GM12878 (cell line): ENCODE data around the gene ZNF280A. TPM values are rescaled to one million over a fixed set of nuclear protein-coding genes. Genes with fewer than 3 reads are reported as not detected.

Experiments
- ATAC-seq: fragments of 200-7000 bp; cut with Tn5 transposase; 3 replicates; pipeline ENCODE4 v1.9.1; 2020; ENCODE audit warnings: mild to moderate bottlenecking, moderate library complexity
- BruUV-seq: library from RNA; stranded (reverse); fragments of 400-500 nt; replicated peaks from 2 replicates; lab custom pipeline; 2021; lab: Mats Ljungman, UMichigan
- CTCF ChIA-PET: fragments of 300-600 bp; sonication (Branson Sonifier 250); formaldehyde crosslinking; extraction: SDS; loops from one replicate; lab custom pipeline; 2021; ENCODE audit warnings: inconsistent platforms; lab: Yijun Ruan, JAX
- POLR2A ChIA-PET: fragments of 350-600 bp; formaldehyde crosslinking; extraction: SDS; loops from one replicate; lab custom pipeline; 2021; ENCODE audit warnings: inconsistent platforms; lab: Charles Lee
- RAD21 ChIA-PET: fragments of 300-600 bp; sonication (Branson Sonifier 250); formaldehyde crosslinking; loops from one replicate; lab custom pipeline; 2023; ENCODE audit warnings: antibody characterized with exemption; ENCODE audit not compliant: unreplicated experiment; lab: Charles Lee
- SMC1A ChIA-PET: fragments of 300-600 bp; sonication (Branson Sonifier 250); formaldehyde crosslinking; loops from one replicate; lab custom pipeline; 2023; ENCODE audit not compliant: unreplicated experiment, uncharacterized antibody; lab: Charles Lee
- DNase-seq: peaks from one replicate; pipeline ENCODE4 v3.0.0-alpha.2; 2011; ENCODE audit warnings: low read depth, low spot score
- FAIRE-seq: peaks from 3 replicates; lab custom pipeline; 2011; peaks lifted over from hg19 to GRCh38; lab: Jason Lieb, UNC
- H2AFZ ChIP-seq: 2 replicates; pipeline ENCODE4 v1.6.0; 2011; ENCODE audit warnings: low read depth, low read length, control low read depth; ENCODE audit not compliant: control insufficient read depth
- H3K27ac ChIP-seq: 2 replicates; pipeline ENCODE4 v1.5.1; 2011; ENCODE audit warnings: control low read depth; ENCODE audit not compliant: control insufficient read depth, insufficient read depth
- H3K27me3 ChIP-seq, 2 experiments: replicated peaks in 1 of 2; 2 replicates each; pipeline versions ENCODE4 v1.6.0 to v1.6.1; 2011; ENCODE audit warnings: low read length in 1 of 2; ENCODE audit not compliant: control insufficient read depth in 2 of 2, insufficient read depth in 2 of 2
- H3K36me3 ChIP-seq, 2 experiments: 2 replicates each; pipeline ENCODE4 v1.5.1; 2011; ENCODE audit warnings: low read length in 1 of 2; ENCODE audit not compliant: control insufficient read depth in 2 of 2, insufficient read depth in 2 of 2
- H3K4me1 ChIP-seq: 2 replicates; pipeline ENCODE4 v1.6.1; 2011; ENCODE audit warnings: mild to moderate bottlenecking, low read length, moderate library complexity, mixed read lengths; ENCODE audit not compliant: control insufficient read depth, insufficient read depth
- H3K4me2 ChIP-seq: 2 replicates; pipeline ENCODE4 v1.6.0; 2011; ENCODE audit warnings: control low read depth; ENCODE audit not compliant: control insufficient read depth, insufficient read depth
- H3K4me3 ChIP-seq: fragments of 200-600 bp; sonication (generic); 2 replicates; pipeline ENCODE4 v1.5.1; 2016
- H3K79me2 ChIP-seq: 2 replicates; pipeline ENCODE4 v1.6.0; 2011; ENCODE audit warnings: low read length; ENCODE audit not compliant: control insufficient read depth, insufficient read depth
- H3K9ac ChIP-seq: 2 replicates; pipeline ENCODE4 v1.8.0; 2011; ENCODE audit warnings: low read length, control low read depth, mixed read lengths; ENCODE audit not compliant: control insufficient read depth, insufficient read depth
- H3K9me3 ChIP-seq: replicated peaks from 3 replicates; pipeline ENCODE4 v1.5.1; 2011; ENCODE audit warnings: mild to moderate bottlenecking, low read length; ENCODE audit not compliant: control insufficient read depth, insufficient read depth
- H4K20me1 ChIP-seq: 2 replicates; pipeline ENCODE4 v1.6.0; 2011; ENCODE audit not compliant: control insufficient read depth, insufficient read depth
- MYC ChIP-seq: IDR thresholded peaks from 2 replicates; pipeline ENCODE4 v1.6.1; 2011; ENCODE audit warnings: mild to moderate bottlenecking, low read length, moderate library complexity, inconsistent platforms; ENCODE audit not compliant: insufficient read depth, insufficient replicate concordance, insufficient read length, severe bottlenecking
- NFYB ChIP-seq: IDR thresholded peaks from 2 replicates; pipeline ENCODE4 v1.6.1; 2011; ENCODE audit warnings: low read depth, mild to moderate bottlenecking, low read length, improper control_type of control experiment, moderate library complexity; ENCODE audit not compliant: insufficient read depth
- NRF1 ChIP-seq: conservative IDR thresholded peaks from 2 replicates; pipeline ENCODE4 v1.6.1; 2011; ENCODE audit warnings: mild to moderate bottlenecking, low read depth, low read length, improper control_type of control experiment
- SRF ChIP-seq, 2 experiments: IDR thresholded peaks; 2 replicates each; pipeline ENCODE4 v1.6.1; 2011; ENCODE audit warnings: low read depth in 2 of 2, low read length in 2 of 2, mild to moderate bottlenecking in 1 of 2, moderate library complexity in 1 of 2
- TAF1 ChIP-seq: IDR thresholded peaks from 2 replicates; pipeline ENCODE4 v1.6.1; 2011; ENCODE audit warnings: mild to moderate bottlenecking, low read depth, low read length, borderline replicate concordance
- TARDBP ChIP-seq: IDR thresholded peaks from 2 replicates; pipeline ENCODE4 v1.6.1; 2016; ENCODE audit warnings: borderline replicate concordance
- WGBS: methylation state at CpG from one replicate; pipeline ENCODE4 v1.1.6; 2016; ENCODE audit warnings: low lambda C conversion rate; ENCODE audit not compliant: insufficient replicate concordance, insufficient coverage; ENCODE audit errors: missing lambda C conversion rate; 5-methylcytosine and 5-hydroxymethylcytosine counted together
- in situ Hi-C: fragments of 300-500 bp; cut with MboI; formaldehyde crosslinking; loops from 9 replicates; pipeline ENCODE4 v1.14.3; 2018; ENCODE audit warnings: mixed read lengths
- intact Hi-C: fragments of 100-400 bp; cut with micrococcal nuclease; formaldehyde crosslinking; loops from one replicate; pipeline ENCODE4 v1.14.2; 2022; ENCODE audit not compliant: unreplicated experiment
- polyA plus RNA-seq, 11 experiments: library from polyadenylated mRNA; depleted of rRNA in 4 of 11; unstranded in 6 of 11; stranded (reverse) in 5 of 11; fragments of >200 nt; fragmentation: Nextera tagmentation in 4 of 11; fragmentation: Illumina TruSeq in 1 of 11; extraction: Ambion mirVana in 4 of 11; extraction: Trizol in 1 of 11; gene quantifications; 1 replicate in 1 of 11; 2 replicates in 10 of 11; pipeline versions ENCODE4 v1.2.1 to v1.2.3, GENCODE V29; 2011 to 2016; ENCODE audit warnings: inconsistent platforms in 2 of 11, missing spikeins in 2 of 11, low read depth in 1 of 11
- total RNA-seq, 4 experiments: library from RNA; depleted of rRNA in 3 of 4; stranded (reverse); fragments of >200 nt in 3 of 4; fragmentation: Illumina TruSeq in 1 of 4; extraction: Trizol in 1 of 4; gene quantifications; 2 replicates each; pipeline versions ENCODE4 v1.2.1 to v1.2.3, GENCODE V29; 2013 to 2021
- TF ChIP-seq, protein P1 (sequence below): fragments of 450-650 bp; IDR thresholded peaks from 2 replicates; pipeline ENCODE4 v1.6.1; 2017; ENCODE audit warnings: low read depth, mild to moderate bottlenecking, moderate library complexity

Gene ZNF280A
- total and polyA plus RNA-seq, 10 of the 15 experiments (the other 5 are each of a cell fraction or from before 2014, with no cell fraction given) = 0.03 to 0.06 TPM; not detected in 8

- TF ChIP-seq TAF1 = no peak
- TF ChIP-seq NFYB = no peak
These were observed 479 bp downstream of the ZNF280A start (continued) for GRCh38 chr22:22519591-22519990.

DNA sequence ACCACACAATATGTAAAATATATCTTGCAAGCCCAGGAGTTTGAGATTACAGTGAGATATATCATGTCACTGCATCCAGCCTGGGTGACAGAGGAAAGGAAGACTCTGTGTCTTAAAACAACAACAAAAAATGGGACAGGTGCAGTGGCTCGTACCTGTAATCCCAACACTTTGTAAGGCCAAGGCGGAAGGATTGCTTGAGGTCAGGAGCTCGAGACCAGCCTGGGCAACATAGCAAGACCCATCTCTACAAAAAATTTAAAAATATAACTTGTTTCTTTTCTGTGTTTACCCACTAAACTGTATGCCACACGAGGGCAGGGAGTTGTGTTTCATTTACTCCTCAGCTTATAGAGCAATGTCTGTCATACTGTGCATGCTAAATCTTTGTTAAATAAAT, 3.1 kb downstream of the ZNF280A start:
- CTCF ChIA-PET = no interaction called here
- no peak overlapping the region for H2AFZ ChIP-seq
- H3K4me2 ChIP-seq = no peak overlapping the region
- intact Hi-C loops = no loop called here
- DNase-seq (no peak), FAIRE-seq (no peak), ATAC-seq (no peak)
- WGBS = 40% methylated on average over 4 of the region's 4 CpGs
- RAD21 ChIA-PET = no interaction called here
- H3K27me3 ChIP-seq = no peaks in the 10 kb centered on the region
- H3K79me2 ChIP-seq = no peaks in the 10 kb centered on the region
- no peaks in the 10 kb centered on the region for H3K9me3 ChIP-seq
- H3K9ac ChIP-seq = no peak overlapping the region
- no peak overlapping the region for H3K27ac ChIP-seq
- H3K36me3 ChIP-seq = no peaks in the 10 kb centered on the region
- in situ Hi-C loops = no loop called here
- H3K4me3 ChIP-seq = no peak overlapping the region
- no peaks in the 10 kb centered on the region for H4K20me1 ChIP-seq
- POLR2A ChIA-PET = no interaction called here
- SMC1A ChIA-PET = interaction anchor here (1.0 kb wide), 1 partner anchor 18 kb away, joined by 3 read pairs; no protein-coding TSS in a partner anchor
- no peaks in the 10 kb centered on the region for H3K4me1 ChIP-seq
- TF ChIP-seq, protein P1, sequence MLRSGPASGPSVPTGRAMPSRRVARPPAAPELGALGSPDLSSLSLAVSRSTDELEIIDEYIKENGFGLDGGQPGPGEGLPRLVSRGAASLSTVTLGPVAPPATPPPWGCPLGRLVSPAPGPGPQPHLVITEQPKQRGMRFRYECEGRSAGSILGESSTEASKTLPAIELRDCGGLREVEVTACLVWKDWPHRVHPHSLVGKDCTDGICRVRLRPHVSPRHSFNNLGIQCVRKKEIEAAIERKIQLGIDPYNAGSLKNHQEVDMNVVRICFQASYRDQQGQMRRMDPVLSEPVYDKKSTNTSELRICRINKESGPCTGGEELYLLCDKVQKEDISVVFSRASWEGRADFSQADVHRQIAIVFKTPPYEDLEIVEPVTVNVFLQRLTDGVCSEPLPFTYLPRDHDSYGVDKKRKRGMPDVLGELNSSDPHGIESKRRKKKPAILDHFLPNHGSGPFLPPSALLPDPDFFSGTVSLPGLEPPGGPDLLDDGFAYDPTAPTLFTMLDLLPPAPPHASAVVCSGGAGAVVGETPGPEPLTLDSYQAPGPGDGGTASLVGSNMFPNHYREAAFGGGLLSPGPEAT = no peak
- TF ChIP-seq TARDBP = no peak
- no peak for TF ChIP-seq SRF (IDR thresholded peaks at IDR 0.05; ENCODE audit: low read depth in 2 of 2, low read length in 2 of 2)
- no peak for TF ChIP-seq MYC
- TF ChIP-seq NRF1 = no peak
- BruUV-seq = no TSS peak
